A549 (cell line): ENCODE results near the gene TM4SF1. TPM values are rescaled to one million over a fixed set of nuclear protein-coding genes. Genes with fewer than 3 reads are reported as not detected.
A peak's percentile ranks its signal among the peaks of the same experiment; 100 is the strongest.

Experiments used
- ATOH8 ChIP-seq: fragments of 250-450 bp; sonication (Bioruptor Pico); IDR thresholded peaks from 2 replicates; pipeline ENCODE4 v1.5.0; 2020; ENCODE audit warnings: low read depth, mild to moderate bottlenecking, moderate library complexity
- BCL3 ChIP-seq: fragments of >200 bp; sonication (Bioruptor Twin); formaldehyde crosslinking; IDR thresholded peaks from 3 replicates; pipeline ENCODE4 v1.6.1; 2016
- CHD2 ChIP-seq: fragments of 150-350 bp; IDR thresholded peaks from 2 replicates; pipeline ENCODE4 v1.6.1; 2014; ENCODE audit warnings: low read length; ENCODE audit not compliant: partially characterized antibody
- CTCF ChIP-seq: fragments of >200 bp; sonication (Bioruptor Twin); formaldehyde crosslinking; IDR thresholded peaks from 3 replicates; pipeline ENCODE4 v1.5.1; 2016
- E2F6 ChIP-seq: IDR thresholded peaks from 2 replicates; pipeline ENCODE4 v1.6.1; 2012; ENCODE audit warnings: low read depth, borderline replicate concordance
- ELK1 ChIP-seq: fragments of 150-350 bp; IDR thresholded peaks from 2 replicates; pipeline ENCODE4 v1.6.1; 2014; ENCODE audit warnings: low read depth, mild to moderate bottlenecking, low read length
- HES2 ChIP-seq: fragments of >200 bp; sonication (Bioruptor Twin); formaldehyde crosslinking; IDR thresholded peaks from 2 replicates; pipeline ENCODE4 v1.6.1; 2016
- HOXA7 ChIP-seq: fragments of 250-450 bp; sonication (Bioruptor Pico); IDR thresholded peaks from 2 replicates; pipeline ENCODE4 v1.5.0; 2020; ENCODE audit warnings: mild to moderate bottlenecking, moderate library complexity
- HOXB13 ChIP-seq: fragments of 250-450 bp; sonication (Bioruptor Pico); IDR thresholded peaks from 2 replicates; pipeline ENCODE4 v1.5.0; 2020; ENCODE audit warnings: low read depth, mild to moderate bottlenecking, moderate library complexity
- HOXB5 ChIP-seq: fragments of 250-450 bp; sonication (Bioruptor Pico); IDR thresholded peaks from 2 replicates; pipeline ENCODE4 v1.5.0; 2020; ENCODE audit warnings: mild to moderate bottlenecking, moderate library complexity
- JUN ChIP-seq, 2 experiments: fragments of >200 bp; sonication (Bioruptor Twin); formaldehyde crosslinking; IDR thresholded peaks; 2 replicates in 1 of 2; 3 replicates in 1 of 2; pipeline ENCODE4 v1.6.1; 2016 to 2017
- JUNB ChIP-seq: fragments of >200 bp; sonication (Bioruptor Twin); formaldehyde crosslinking; IDR thresholded peaks from 2 replicates; pipeline ENCODE4 v1.6.1; 2016
- KDM5A ChIP-seq: fragments of 200-600 bp; sonication (generic); IDR thresholded peaks from 2 replicates; pipeline ENCODE4 v1.6.1; 2016; ENCODE audit warnings: antibody characterized with exemption, mild to moderate bottlenecking
- MAX ChIP-seq: IDR thresholded peaks from 2 replicates; pipeline ENCODE4 v1.6.1; 2012
- MAZ ChIP-seq: fragments of 150-350 bp; IDR thresholded peaks from 2 replicates; pipeline ENCODE4 v1.6.1; 2014; ENCODE audit warnings: antibody characterized with exemption, low read depth, low read length, borderline replicate concordance
- MYC ChIP-seq: IDR thresholded peaks from 2 replicates; pipeline ENCODE4 v1.6.1; 2012; ENCODE audit warnings: mild to moderate bottlenecking, inconsistent platforms, low read length, improper control_type of control experiment, borderline replicate concordance
- NFE2L2 ChIP-seq: fragments of 150-350 bp; conservative IDR thresholded peaks from 2 replicates; pipeline ENCODE4 v1.6.1; 2014; ENCODE audit warnings: low read length
- NR3C1 ChIP-seq: fragments of >200 bp; sonication (Bioruptor Twin); formaldehyde crosslinking; IDR thresholded peaks from 3 replicates; pipeline ENCODE4 v1.6.1; 2017
- RARB ChIP-seq: fragments of 250-450 bp; sonication (Bioruptor Pico); IDR thresholded peaks from 2 replicates; pipeline ENCODE4 v1.8.0; 2021; ENCODE audit warnings: mild to moderate bottlenecking, moderate library complexity
- RCOR1 ChIP-seq: fragments of 150-350 bp; IDR thresholded peaks from 2 replicates; pipeline ENCODE4 v1.6.1; 2014; ENCODE audit warnings: antibody characterized with exemption, low read length, low read depth
- SREBF2 ChIP-seq: fragments of 450-650 bp; IDR thresholded peaks from 2 replicates; pipeline ENCODE4 v1.6.1; 2014; ENCODE audit warnings: mild to moderate bottlenecking, moderate library complexity
- TFCP2L1 ChIP-seq: fragments of 250-450 bp; sonication (Bioruptor Pico); IDR thresholded peaks from 2 replicates; pipeline ENCODE4 v1.5.0; 2021; ENCODE audit warnings: mild to moderate bottlenecking
- TP53 ChIP-seq: fragments of 250-450 bp; sonication (Bioruptor Pico); IDR thresholded peaks from 2 replicates; pipeline ENCODE4 v1.5.0; 2021; ENCODE audit warnings: mild to moderate bottlenecking, moderate library complexity
- ZC3H11A ChIP-seq: fragments of 450-650 bp; IDR thresholded peaks from 2 replicates; pipeline ENCODE4 v1.6.1; 2014; ENCODE audit warnings: antibody characterized with exemption, mild to moderate bottlenecking
- polyA plus RNA-seq, 4 experiments: library from polyadenylated mRNA; depleted of rRNA in 3 of 4; stranded (reverse); fragments of >200 nt; fragmentation: RNase III in 1 of 4; extraction: RNeasy Plus Mini Kit Qiagen cat#74134 plus additional on column Dnase treatment in 1 of 4; gene quantifications; 2 replicates in 3 of 4; 3 replicates in 1 of 4; pipeline ENCODE4 v1.2.3, GENCODE V29; 2011 to 2017

Gene TM4SF1
- polyA plus RNA-seq, 2 of the 4 experiments (the other 2 are of a cell fraction): 828 to 1,208 TPM

- TF ChIP-seq CTCF: peak; percentile 19; the same call in 1 of the 3 replicates
- no peak for TF ChIP-seq E2F6
- TF ChIP-seq ELK1: no peak
- TF ChIP-seq HOXB13 (CRISPR knock-in tag): no peak; the same call in 1 of the 2 replicates
- peak; percentile 97 for TF ChIP-seq TFCP2L1 (CRISPR knock-in tag)
- TF ChIP-seq MAX: no peak
- peak; percentile 75; the same call in 1 of the 2 replicates for TF ChIP-seq HOXB5 (CRISPR knock-in tag)
- peak; percentile 27; the same call in 1 of the 3 replicates for TF ChIP-seq BCL3
- no peak; the same call in 1 of the 2 replicates for TF ChIP-seq ATOH8 (CRISPR knock-in tag)
- no peak for TF ChIP-seq MYC
- no peak for TF ChIP-seq ZC3H11A
- TF ChIP-seq RARB (CRISPR knock-in tag): peak; percentile 97
- TF ChIP-seq KDM5A: no peak
- peak; percentile 93 for TF ChIP-seq TP53 (CRISPR knock-in tag)
- no peak for TF ChIP-seq JUNB
- no peak for TF ChIP-seq NR3C1
- no peak for TF ChIP-seq CHD2
- TF ChIP-seq HES2: no peak
- no peak for TF ChIP-seq NFE2L2
- peak; percentile 99 for TF ChIP-seq HOXA7 (CRISPR knock-in tag)
- no peak for TF ChIP-seq SREBF2
- TF ChIP-seq RCOR1: no peak
- no peak for TF ChIP-seq MAZ
- peak in 1 of 2 experiments; percentile 69; a peak in 4 of 5 replicates for TF ChIP-seq JUN (IDR thresholded peaks at IDR 0.05)
Measured at GRCh38 chr3:149368201-149368673, 9.2 kb downstream of the TM4SF1 start (continued).
